ENCODE results near the gene ZNF582.
A peak's percentile ranks its signal among the peaks of the same experiment; 100 is the strongest.

Gene ZNF582

GRCh38 chr19:56404705-56405056 lies 11.3 kb upstream of the ZNF582 start:
- POLR2A ChIA-PET = no interaction called here
- CTCF ChIA-PET = no interaction called here

GRCh38 chr19:56403764-56404704 lies 10.7 kb upstream of the ZNF582 start, which contains the start of gene ZNF583:
ZNF583 (plus strand) TSS chr19:56404332; CDS start chr19:56407115, 2,783 bp downstream.
- POLR2A ChIA-PET = interaction anchor here (0.6 to 0.7 kb wide), 2 partner anchors 15 to 191 kb away, joined by 3 read pairs; partner anchors contain the start of gene ZNF71
- TF ChIP-seq LEF1 (IDR thresholded peaks at IDR 0.05; ENCODE audit: borderline replicate concordance) (no peak), L3MBTL2 (conservative IDR thresholded peaks at IDR 0.05) (peak; percentile 89), NFRKB (IDR thresholded peaks at IDR 0.05) (no peak), FOXK2 (IDR thresholded peaks at IDR 0.05) (no peak), PKNOX1 (IDR thresholded peaks at IDR 0.05) (no peak)
- DNase-seq (ENCODE audit: extremely low spot score) = peak; percentile 85
- CTCF ChIA-PET = no interaction called here

More at GRCh38 chr19:56404705-56405056, 11.3 kb upstream of the ZNF582 start:
- no peak for DNase-seq (ENCODE audit: extremely low spot score)
- no peak for TF ChIP-seq FOXK2 (IDR thresholded peaks at IDR 0.05)
- no peak for TF ChIP-seq BHLHE40 (IDR thresholded peaks at IDR 0.05; ENCODE audit: borderline replicate concordance)
- no peak for TF ChIP-seq SP1 (IDR thresholded peaks at IDR 0.05)
- no peak for TF ChIP-seq ZNF384 (IDR thresholded peaks at IDR 0.05)
- TF ChIP-seq FOXA1 (IDR thresholded peaks at IDR 0.05) = no peak
- no peak for TF ChIP-seq LEF1 (IDR thresholded peaks at IDR 0.05; ENCODE audit: borderline replicate concordance)
- TF ChIP-seq FOXM1 (IDR thresholded peaks at IDR 0.05; ENCODE audit: borderline replicate concordance) = no peak
- TF ChIP-seq CTBP1 (IDR thresholded peaks at IDR 0.05; ENCODE audit: borderline replicate concordance) = no peak
- TF ChIP-seq HDGF (IDR thresholded peaks at IDR 0.05; ENCODE audit: borderline replicate concordance) = no peak
- TF ChIP-seq NFRKB (IDR thresholded peaks at IDR 0.05) = no peak
- TF ChIP-seq SUZ12 (IDR thresholded peaks at IDR 0.05) = no peak
- TF ChIP-seq PKNOX1 (IDR thresholded peaks at IDR 0.05) = no peak
- no peak; the same call in none of the 2 replicates for TF ChIP-seq L3MBTL2 (conservative IDR thresholded peaks at IDR 0.05)
- no peak for TF ChIP-seq TARDBP (IDR thresholded peaks at IDR 0.05)
- TF ChIP-seq ELF4 (IDR thresholded peaks at IDR 0.05) = no peak
- no peak for TF ChIP-seq ARNT (IDR thresholded peaks at IDR 0.05)

- CTCF ChIA-PET = no interaction called here
- POLR2A ChIA-PET = interaction anchor here (0.6 to 0.7 kb wide), 2 partner anchors 14 to 192 kb away, joined by 3 read pairs; partner anchors contain the start of gene ZNF71
- no peak for TF ChIP-seq CTBP1 (IDR thresholded peaks at IDR 0.05; ENCODE audit: borderline replicate concordance)
- TF ChIP-seq L3MBTL2 (conservative IDR thresholded peaks at IDR 0.05) = no peak
- no peak for TF ChIP-seq FOXA1 (IDR thresholded peaks at IDR 0.05)
- TF ChIP-seq SUZ12 (IDR thresholded peaks at IDR 0.05) = no peak
- no peak for TF ChIP-seq ARNT (IDR thresholded peaks at IDR 0.05)
- TF ChIP-seq FOXM1 (IDR thresholded peaks at IDR 0.05; ENCODE audit: borderline replicate concordance) = no peak
- no peak for TF ChIP-seq LEF1 (IDR thresholded peaks at IDR 0.05; ENCODE audit: borderline replicate concordance)
- TF ChIP-seq TARDBP (IDR thresholded peaks at IDR 0.05) = no peak
- no peak for TF ChIP-seq ELF4 (IDR thresholded peaks at IDR 0.05)
- no peak for TF ChIP-seq HDGF (IDR thresholded peaks at IDR 0.05; ENCODE audit: borderline replicate concordance)
- no peak for TF ChIP-seq SP1 (IDR thresholded peaks at IDR 0.05)
- TF ChIP-seq FOXK2 (IDR thresholded peaks at IDR 0.05) = no peak
- no peak for TF ChIP-seq ZNF384 (IDR thresholded peaks at IDR 0.05)
- TF ChIP-seq PKNOX1 (IDR thresholded peaks at IDR 0.05) = no peak
- no peak for TF ChIP-seq NFRKB (IDR thresholded peaks at IDR 0.05)
- no peak for TF ChIP-seq BHLHE40 (IDR thresholded peaks at IDR 0.05; ENCODE audit: borderline replicate concordance)
- no peak for DNase-seq (ENCODE audit: extremely low spot score)
Measured at GRCh38 chr19:56403261-56403660, 9.9 kb upstream of the ZNF582 start.

GRCh38 chr19:56400485-56400884 lies 7.2 kb upstream of the ZNF582 start:
- CTCF ChIA-PET = no interaction called here
- TF ChIP-seq FOXA1 (IDR thresholded peaks at IDR 0.05) = no peak
- TF ChIP-seq HDGF (IDR thresholded peaks at IDR 0.05; ENCODE audit: borderline replicate concordance) = no peak
- no peak for TF ChIP-seq NFRKB (IDR thresholded peaks at IDR 0.05)
- TF ChIP-seq L3MBTL2 (conservative IDR thresholded peaks at IDR 0.05) = no peak
- TF ChIP-seq PKNOX1 (IDR thresholded peaks at IDR 0.05) = no peak
- no peak for TF ChIP-seq ZNF384 (IDR thresholded peaks at IDR 0.05)
- no peak for TF ChIP-seq ELF4 (IDR thresholded peaks at IDR 0.05)
- TF ChIP-seq ARNT (IDR thresholded peaks at IDR 0.05) = no peak
- no peak for TF ChIP-seq TARDBP (IDR thresholded peaks at IDR 0.05)
- TF ChIP-seq SUZ12 (IDR thresholded peaks at IDR 0.05) = no peak
- TF ChIP-seq SP1 (IDR thresholded peaks at IDR 0.05) = no peak
- TF ChIP-seq FOXK2 (IDR thresholded peaks at IDR 0.05) = no peak
- no peak for TF ChIP-seq BHLHE40 (IDR thresholded peaks at IDR 0.05; ENCODE audit: borderline replicate concordance)
- TF ChIP-seq LEF1 (IDR thresholded peaks at IDR 0.05; ENCODE audit: borderline replicate concordance) = no peak
- no peak for TF ChIP-seq FOXM1 (IDR thresholded peaks at IDR 0.05; ENCODE audit: borderline replicate concordance)
- no peak for TF ChIP-seq CTBP1 (IDR thresholded peaks at IDR 0.05; ENCODE audit: borderline replicate concordance)
- no peak for DNase-seq (ENCODE audit: extremely low spot score)
- POLR2A ChIA-PET = no interaction called here

- TF ChIP-seq NFRKB (IDR thresholded peaks at IDR 0.05) (no peak), ZNF384 (IDR thresholded peaks at IDR 0.05) (no peak), CTBP1 (IDR thresholded peaks at IDR 0.05; ENCODE audit: borderline replicate concordance) (no peak), SUZ12 (IDR thresholded peaks at IDR 0.05) (no peak), L3MBTL2 (conservative IDR thresholded peaks at IDR 0.05) (no peak), FOXM1 (IDR thresholded peaks at IDR 0.05; ENCODE audit: borderline replicate concordance) (no peak), ELF4 (IDR thresholded peaks at IDR 0.05) (no peak), FOXK2 (IDR thresholded peaks at IDR 0.05) (no peak)
- POLR2A ChIA-PET = no interaction called here
- DNase-seq (ENCODE audit: extremely low spot score) = no peak
- CTCF ChIA-PET = no interaction called here
Measured at GRCh38 chr19:56398809-56399208, 5.5 kb upstream of the ZNF582 start.

Data from HEK293T (cell line).